DND-41 (cell line): Measurements from ENCODE around the gene RGS9.

ENCODE experiments used
- EZH2 ChIP-seq: IDR thresholded peaks from 3 replicates; pipeline ENCODE4 v1.6.1; 2012; ENCODE audit warnings: borderline replicate concordance, low read depth, mild to moderate bottlenecking, moderate library complexity, low read length, inconsistent platforms; ENCODE audit not compliant: severe bottlenecking
- TF ChIP-seq, protein P1 (sequence below): IDR thresholded peaks from 2 replicates; pipeline ENCODE4 v1.5.1; 2012; ENCODE audit warnings: borderline replicate concordance, low read length, moderate library complexity, mild to moderate bottlenecking; ENCODE audit not compliant: poor library complexity, severe bottlenecking; ENCODE audit errors: extremely low read depth

DNA sequence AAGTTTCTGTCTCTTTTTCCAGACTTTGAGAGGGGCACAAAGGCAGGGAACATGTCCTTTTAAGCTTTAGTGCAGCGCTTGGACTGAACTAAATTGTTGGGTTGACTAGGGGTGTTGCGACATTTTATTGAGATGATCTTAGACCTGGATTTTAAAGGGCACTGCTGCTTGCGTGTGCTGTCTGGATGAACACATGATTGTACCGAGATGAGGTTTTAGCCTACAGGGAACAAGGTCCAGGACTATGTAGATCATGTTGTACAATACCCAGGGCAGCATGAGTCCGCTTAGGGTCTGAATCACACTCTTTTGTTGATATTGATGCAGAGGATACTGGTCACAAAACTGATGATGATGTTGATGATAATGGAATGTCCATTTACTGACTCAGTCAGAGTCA lies 5.2 kb upstream of the RGS9 start:
- TF ChIP-seq, protein P1, sequence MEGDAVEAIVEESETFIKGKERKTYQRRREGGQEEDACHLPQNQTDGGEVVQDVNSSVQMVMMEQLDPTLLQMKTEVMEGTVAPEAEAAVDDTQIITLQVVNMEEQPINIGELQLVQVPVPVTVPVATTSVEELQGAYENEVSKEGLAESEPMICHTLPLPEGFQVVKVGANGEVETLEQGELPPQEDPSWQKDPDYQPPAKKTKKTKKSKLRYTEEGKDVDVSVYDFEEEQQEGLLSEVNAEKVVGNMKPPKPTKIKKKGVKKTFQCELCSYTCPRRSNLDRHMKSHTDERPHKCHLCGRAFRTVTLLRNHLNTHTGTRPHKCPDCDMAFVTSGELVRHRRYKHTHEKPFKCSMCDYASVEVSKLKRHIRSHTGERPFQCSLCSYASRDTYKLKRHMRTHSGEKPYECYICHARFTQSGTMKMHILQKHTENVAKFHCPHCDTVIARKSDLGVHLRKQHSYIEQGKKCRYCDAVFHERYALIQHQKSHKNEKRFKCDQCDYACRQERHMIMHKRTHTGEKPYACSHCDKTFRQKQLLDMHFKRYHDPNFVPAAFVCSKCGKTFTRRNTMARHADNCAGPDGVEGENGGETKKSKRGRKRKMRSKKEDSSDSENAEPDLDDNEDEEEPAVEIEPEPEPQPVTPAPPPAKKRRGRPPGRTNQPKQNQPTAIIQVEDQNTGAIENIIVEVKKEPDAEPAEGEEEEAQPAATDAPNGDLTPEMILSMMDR, result no peak
- TF ChIP-seq EZH2, result no peak
